HG02884 (cell line): Measurements from ENCODE around the gene THSD7B.
"Not testable (repeated sequence)": the region's sequence is repeated elsewhere in the genome, so short reads cannot be mapped to it uniquely, and the experiment has no call there.

ENCODE experiments used
- ATAC-seq: cut with Tn5 transposase; IDR thresholded peaks from one replicate; pipeline ENCODE4 v1.9.1; 2021; ENCODE audit warnings: mild to moderate bottlenecking, moderate library complexity; ENCODE audit not compliant: unreplicated experiment

Gene THSD7B

GRCh38 chr2:137670111-137670510, 904.8 kb downstream of the THSD7B start:
- ATAC-seq = no peak

- ATAC-seq = no peak
These were observed 907.7 kb downstream of the THSD7B start for GRCh38 chr2:137672989-137673552.

- ATAC-seq = no peak
These were observed 909.6 kb downstream of the THSD7B start for GRCh38 chr2:137674991-137675390.

- no peak for ATAC-seq
These were observed 910.4 kb downstream of the THSD7B start for GRCh38 chr2:137675584-137676327.

- ATAC-seq = no peak
These were observed 911.0 kb downstream of the THSD7B start for GRCh38 chr2:137676346-137676745.

- ATAC-seq = no peak
These were observed 912.1 kb downstream of the THSD7B start for GRCh38 chr2:137677466-137677865.

GRCh38 chr2:137689549-137689948, 924.2 kb downstream of the THSD7B start:
- no peak for ATAC-seq

GRCh38 chr2:137693534-137693933, 928.2 kb downstream of the THSD7B start:
- no peak for ATAC-seq

- no peak for ATAC-seq
These were observed 931.6 kb downstream of the THSD7B start for GRCh38 chr2:137696916-137697315.

- ATAC-seq = not testable (repeated sequence)
These were observed 934.9 kb downstream of the THSD7B start for GRCh38 chr2:137700250-137700649.

GRCh38 chr2:137700681-137701080, 935.3 kb downstream of the THSD7B start:
- no peak for ATAC-seq

- ATAC-seq = no peak
These were observed 940.0 kb downstream of the THSD7B start for GRCh38 chr2:137705296-137705695.

GRCh38 chr2:137706786-137707613, 941.7 kb downstream of the THSD7B start:
- ATAC-seq = no peak

GRCh38 chr2:137708311-137708710, 943.0 kb downstream of the THSD7B start:
- ATAC-seq = no peak

- ATAC-seq = no peak
These were observed 950.4 kb downstream of the THSD7B start for GRCh38 chr2:137715731-137716191.

GRCh38 chr2:137718786-137719185, 953.4 kb downstream of the THSD7B start:
- no peak for ATAC-seq

GRCh38 chr2:137721733-137722132, 956.4 kb downstream of the THSD7B start:
- ATAC-seq = no peak

GRCh38 chr2:137724912-137725311, 959.6 kb downstream of the THSD7B start:
- ATAC-seq = no peak
